Measurements from ENCODE around the gene TMEM183A.

Gene TMEM183A

DNA sequence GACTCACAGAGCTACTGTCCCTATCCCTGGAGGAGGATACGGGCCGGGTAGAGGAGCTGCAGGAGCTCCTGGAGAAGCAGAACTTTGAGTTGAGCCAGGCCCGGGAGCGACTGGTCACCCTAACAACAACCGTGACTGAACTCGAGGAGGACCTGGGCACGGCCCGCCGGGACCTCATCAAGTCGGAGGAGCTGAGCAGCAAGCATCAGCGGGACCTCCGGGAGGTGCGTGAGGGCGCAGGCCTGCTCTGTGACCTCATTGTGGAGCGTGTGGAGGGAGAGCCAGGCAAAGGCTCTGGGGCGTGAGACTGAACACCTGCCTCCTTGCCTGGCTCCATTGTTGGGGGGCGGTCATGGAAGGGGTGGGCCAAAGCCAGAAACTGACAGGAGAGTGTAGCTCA is 38.2 kb downstream of the TMEM183A start:
- no peak overlapping the region for H3K27ac Mint-ChIP-seq
- H3K36me3 Mint-ChIP-seq = peaks cover 38% of the 10 kb centered on the region
- no peak overlapping the region for H3K4me3 Mint-ChIP-seq
- no peaks in the 10 kb centered on the region for H3K9me3 Mint-ChIP-seq
- ATAC-seq = no peak
- no peaks in the 10 kb centered on the region for H3K4me1 Mint-ChIP-seq
- DNase-seq (ENCODE audit: low spot score in 2 of 2) = no peak

- DNase-seq (ENCODE audit: low spot score in 2 of 2) (no peak), ATAC-seq (no peak)
- Mint-ChIP-seq H3K4me1 (no peaks in the 10 kb centered on the region), H3K36me3 (peaks cover 38% of the 10 kb centered on the region), H3K9me3 (no peaks in the 10 kb centered on the region), H3K4me3 (no peak overlapping the region), H3K27ac (no peak overlapping the region)
Measured at GRCh38 chr1:203045821-203046594, 38.8 kb downstream of the TMEM183A start.

GRCh38 chr1:203046984-203047630 is 39.9 kb downstream of the TMEM183A start:
- Mint-ChIP-seq H3K27ac (no peak overlapping the region), H3K4me1 (no peaks in the 10 kb centered on the region), H3K9me3 (no peaks in the 10 kb centered on the region), H3K36me3 (peaks cover 34% of the 10 kb centered on the region), H3K4me3 (no peak overlapping the region)
- ATAC-seq (peak; percentile 55), DNase-seq (ENCODE audit: low spot score in 2 of 2) (no peak)

DNA sequence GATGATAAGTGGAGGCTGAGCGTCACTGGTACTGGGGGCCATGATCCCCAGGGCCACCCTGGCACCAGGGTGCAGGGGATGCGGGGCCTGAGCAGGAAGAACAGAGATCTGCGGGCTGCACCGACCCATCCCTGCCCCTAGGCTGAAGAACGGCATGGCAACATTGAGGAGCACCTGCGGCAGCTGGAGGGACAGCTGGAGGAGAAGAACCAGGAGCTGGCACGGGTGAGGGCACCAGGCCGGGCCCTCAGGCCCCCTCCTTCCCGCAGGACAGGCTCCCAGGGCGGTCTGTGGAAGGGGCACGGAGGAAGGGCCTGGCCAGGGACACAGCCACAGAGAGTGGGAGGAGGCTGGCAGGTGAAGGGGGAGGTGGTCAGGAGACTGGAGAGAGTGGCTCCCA is 40.9 kb downstream of the TMEM183A start:
- H3K4me3 Mint-ChIP-seq = no peak overlapping the region
- H3K27ac Mint-ChIP-seq = peak overlapping the region; percentile 78
- no peaks in the 10 kb centered on the region for H3K4me1 Mint-ChIP-seq
- DNase-seq (ENCODE audit: low spot score in 2 of 2) (no peak), ATAC-seq (no peak)
- H3K9me3 Mint-ChIP-seq = no peaks in the 10 kb centered on the region
- H3K36me3 Mint-ChIP-seq = peaks cover 31% of the 10 kb centered on the region

GRCh38 chr1:203048555-203049051 is 41.4 kb downstream of the TMEM183A start:
- ATAC-seq (no peak), DNase-seq (ENCODE audit: low spot score in 2 of 2) (no peak)
- H3K9me3 Mint-ChIP-seq = no peaks in the 10 kb centered on the region
- H3K27ac Mint-ChIP-seq = peak overlapping the region; percentile 78
- H3K4me1 Mint-ChIP-seq = no peaks in the 10 kb centered on the region
- H3K36me3 Mint-ChIP-seq = peaks cover 28% of the 10 kb centered on the region
- H3K4me3 Mint-ChIP-seq = no peak overlapping the region

- Mint-ChIP-seq H3K4me3 (no peak overlapping the region), H3K36me3 (peaks cover 24% of the 10 kb centered on the region), H3K9me3 (no peaks in the 10 kb centered on the region), H3K27ac (no peak overlapping the region), H3K4me1 (no peaks in the 10 kb centered on the region)
- DNase-seq (ENCODE audit: low spot score in 2 of 2) = no peak
- no peak for ATAC-seq
Measured at GRCh38 chr1:203049077-203049476, 41.9 kb downstream of the TMEM183A start.

DNA sequence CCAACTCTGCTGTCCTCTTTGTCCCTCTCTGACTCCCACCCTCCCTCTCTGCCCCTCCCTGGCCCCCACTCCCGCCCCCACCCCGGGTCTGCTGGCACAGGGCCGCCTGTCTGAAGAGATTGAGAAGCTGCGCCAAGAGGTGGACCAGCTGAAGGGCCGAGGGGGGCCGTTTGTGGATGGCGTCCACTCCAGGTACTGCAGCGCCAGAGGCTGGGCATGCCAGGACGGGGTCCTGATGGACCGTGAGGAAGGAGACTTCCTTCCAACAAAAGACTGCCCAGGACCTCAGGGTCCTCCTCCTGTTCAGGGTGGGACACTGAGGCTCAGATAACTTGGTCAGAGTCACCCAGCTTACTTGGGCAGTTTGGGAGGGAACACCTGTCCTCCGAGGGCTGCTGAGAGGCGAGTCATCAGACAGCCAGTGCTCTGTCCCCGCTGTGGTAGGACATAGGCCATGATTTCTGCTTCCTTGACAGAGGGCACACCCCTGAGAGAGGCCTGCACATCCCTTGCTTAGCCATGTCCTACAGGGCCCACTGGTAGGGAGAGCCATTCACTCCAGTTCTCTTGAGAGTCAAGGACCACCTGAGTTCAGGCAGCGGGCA is 42.5 kb downstream of the TMEM183A start:
- Mint-ChIP-seq H3K36me3 (peaks cover 25% of the 10 kb centered on the region), H3K4me3 (no peak overlapping the region), H3K27ac (no peak overlapping the region), H3K9me3 (no peaks in the 10 kb centered on the region), H3K4me1 (no peaks in the 10 kb centered on the region)
- no peak for DNase-seq (ENCODE audit: low spot score in 2 of 2)
- ATAC-seq = no peak

- H3K36me3 Mint-ChIP-seq = peaks cover 28% of the 10 kb centered on the region
- H3K4me3 Mint-ChIP-seq = no peak overlapping the region
- DNase-seq (ENCODE audit: low spot score in 2 of 2) (no peak), ATAC-seq (no peak)
- H3K27ac Mint-ChIP-seq = no peak overlapping the region
- no peaks in the 10 kb centered on the region for H3K9me3 Mint-ChIP-seq
- no peaks in the 10 kb centered on the region for H3K4me1 Mint-ChIP-seq
Measured at GRCh38 chr1:203050826-203051225, 43.7 kb downstream of the TMEM183A start.

DNA sequence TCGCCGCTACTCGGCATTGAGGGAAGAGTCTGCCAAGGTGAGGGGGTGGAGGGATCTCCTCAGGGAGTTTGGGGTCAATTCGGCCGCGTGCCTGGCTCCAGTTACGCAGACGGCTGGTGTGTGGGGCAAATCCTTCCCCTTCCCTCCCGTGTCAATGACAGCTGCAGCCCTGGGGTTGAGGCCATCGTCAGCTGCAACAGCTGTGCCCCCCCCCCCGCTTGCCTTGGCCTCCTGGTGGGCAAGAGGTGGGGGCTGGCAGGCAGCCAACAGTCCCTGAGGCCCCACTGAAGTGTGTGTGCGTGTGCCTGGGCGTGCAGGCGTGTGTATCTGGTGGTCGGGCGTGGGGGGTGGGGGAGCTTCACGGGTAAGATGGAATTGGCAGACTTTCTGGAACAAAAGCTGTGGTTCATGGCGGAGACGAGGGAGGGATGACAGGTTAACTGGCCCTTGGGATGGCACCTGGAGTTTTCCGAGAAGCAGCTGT is 44.7 kb downstream of the TMEM183A start:
- peak overlapping the region; percentile 48 for H3K27ac Mint-ChIP-seq
- no peak for DNase-seq (ENCODE audit: low spot score in 2 of 2)
- H3K4me1 Mint-ChIP-seq = no peaks in the 10 kb centered on the region
- H3K36me3 Mint-ChIP-seq = peaks cover 29% of the 10 kb centered on the region
- no peak for ATAC-seq
- no peaks in the 10 kb centered on the region for H3K9me3 Mint-ChIP-seq
- no peak overlapping the region for H3K4me3 Mint-ChIP-seq

- ATAC-seq (no peak), DNase-seq (ENCODE audit: low spot score in 2 of 2) (no peak)
- Mint-ChIP-seq H3K9me3 (no peaks in the 10 kb centered on the region), H3K4me1 (no peaks in the 10 kb centered on the region), H3K27ac (no peak overlapping the region), H3K4me3 (no peak overlapping the region), H3K36me3 (peaks cover 25% of the 10 kb centered on the region)
Measured at GRCh38 chr1:203052601-203053000, 45.4 kb downstream of the TMEM183A start.

- H3K4me3 Mint-ChIP-seq = no peak overlapping the region
- no peak for ATAC-seq
- DNase-seq (ENCODE audit: low spot score in 2 of 2) = no peak
- no peaks in the 10 kb centered on the region for H3K4me1 Mint-ChIP-seq
- H3K9me3 Mint-ChIP-seq = no peaks in the 10 kb centered on the region
- peaks cover 30% of the 10 kb centered on the region for H3K36me3 Mint-ChIP-seq
- H3K27ac Mint-ChIP-seq = no peak overlapping the region
Measured at GRCh38 chr1:203054184-203054583, 47.0 kb downstream of the TMEM183A start.

DNA sequence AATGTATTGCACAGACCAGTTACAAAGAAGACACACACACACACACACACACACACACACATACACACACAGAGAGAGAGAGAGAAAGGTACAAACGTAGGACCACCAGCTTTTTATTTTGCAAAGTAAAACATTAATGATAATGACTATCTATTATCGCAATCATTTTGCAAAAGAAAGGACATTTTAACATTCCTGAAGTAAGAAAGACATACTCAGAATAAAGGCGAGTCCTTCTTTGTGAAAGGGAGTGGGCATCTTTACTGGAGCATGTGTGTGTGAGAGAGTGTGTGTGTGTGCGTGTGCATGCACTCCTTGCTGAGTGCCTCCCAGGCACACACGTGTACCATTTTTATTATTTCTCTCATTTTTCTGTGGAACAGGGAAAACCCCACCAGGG is 47.5 kb downstream of the TMEM183A start:
- peaks cover 30% of the 10 kb centered on the region for H3K36me3 Mint-ChIP-seq
- no peaks in the 10 kb centered on the region for H3K9me3 Mint-ChIP-seq
- no peak for DNase-seq (ENCODE audit: low spot score in 2 of 2)
- ATAC-seq = no peak
- H3K4me3 Mint-ChIP-seq = no peak overlapping the region
- H3K27ac Mint-ChIP-seq = no peak overlapping the region
- no peaks in the 10 kb centered on the region for H3K4me1 Mint-ChIP-seq

DNA sequence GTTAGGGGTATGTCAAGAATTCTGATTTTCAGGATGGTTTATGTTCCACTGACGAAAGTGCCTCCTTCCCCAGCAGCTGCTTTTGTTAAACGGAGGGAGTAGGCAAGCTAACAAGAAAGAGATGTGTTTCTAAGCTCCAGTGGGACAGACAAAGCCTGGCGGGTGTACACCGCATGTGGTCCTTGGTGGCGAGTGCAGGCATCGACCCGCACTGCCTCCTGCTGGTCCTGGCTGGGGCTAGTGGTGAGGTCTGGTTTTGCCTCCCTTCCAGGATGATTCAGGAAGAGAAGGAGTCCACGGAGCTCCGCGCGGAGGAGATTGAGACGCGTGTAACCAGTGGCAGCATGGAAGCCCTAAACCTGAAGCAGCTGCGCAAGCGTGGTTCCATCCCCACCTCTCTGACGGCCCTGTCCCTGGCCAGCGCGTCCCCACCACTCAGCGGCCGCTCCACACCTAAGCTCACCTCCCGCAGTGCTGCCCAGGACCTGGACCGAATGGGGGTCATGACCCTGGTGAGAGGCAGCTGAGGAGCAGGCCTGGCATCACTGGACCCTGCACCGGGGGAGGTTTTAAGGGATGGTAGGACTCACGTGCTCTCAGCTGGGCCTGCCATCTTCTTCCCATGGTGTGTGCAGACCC is 48.1 kb downstream of the TMEM183A start:
- Mint-ChIP-seq H3K9me3 (no peaks in the 10 kb centered on the region), H3K27ac (no peak overlapping the region), H3K4me1 (no peaks in the 10 kb centered on the region), H3K4me3 (no peak overlapping the region), H3K36me3 (peaks cover 30% of the 10 kb centered on the region)
- ATAC-seq (no peak), DNase-seq (ENCODE audit: low spot score in 2 of 2) (no peak)

- Mint-ChIP-seq H3K27ac (no peak overlapping the region), H3K9me3 (no peaks in the 10 kb centered on the region), H3K36me3 (peaks cover 35% of the 10 kb centered on the region), H3K4me1 (no peaks in the 10 kb centered on the region), H3K4me3 (no peak overlapping the region)
- no peak for ATAC-seq
- no peak for DNase-seq (ENCODE audit: low spot score in 2 of 2)
Measured at GRCh38 chr1:203056012-203056411, 48.8 kb downstream of the TMEM183A start.

- no peak overlapping the region for H3K4me3 Mint-ChIP-seq
- H3K4me1 Mint-ChIP-seq = no peaks in the 10 kb centered on the region
- H3K27ac Mint-ChIP-seq = no peak overlapping the region
- no peak for DNase-seq (ENCODE audit: low spot score in 2 of 2)
- no peaks in the 10 kb centered on the region for H3K9me3 Mint-ChIP-seq
- no peak for ATAC-seq
- peaks cover 37% of the 10 kb centered on the region for H3K36me3 Mint-ChIP-seq
Measured at GRCh38 chr1:203056516-203056915, 49.3 kb downstream of the TMEM183A start.
